ENCODE results near the gene AP1G2.

Gene AP1G2

DNA sequence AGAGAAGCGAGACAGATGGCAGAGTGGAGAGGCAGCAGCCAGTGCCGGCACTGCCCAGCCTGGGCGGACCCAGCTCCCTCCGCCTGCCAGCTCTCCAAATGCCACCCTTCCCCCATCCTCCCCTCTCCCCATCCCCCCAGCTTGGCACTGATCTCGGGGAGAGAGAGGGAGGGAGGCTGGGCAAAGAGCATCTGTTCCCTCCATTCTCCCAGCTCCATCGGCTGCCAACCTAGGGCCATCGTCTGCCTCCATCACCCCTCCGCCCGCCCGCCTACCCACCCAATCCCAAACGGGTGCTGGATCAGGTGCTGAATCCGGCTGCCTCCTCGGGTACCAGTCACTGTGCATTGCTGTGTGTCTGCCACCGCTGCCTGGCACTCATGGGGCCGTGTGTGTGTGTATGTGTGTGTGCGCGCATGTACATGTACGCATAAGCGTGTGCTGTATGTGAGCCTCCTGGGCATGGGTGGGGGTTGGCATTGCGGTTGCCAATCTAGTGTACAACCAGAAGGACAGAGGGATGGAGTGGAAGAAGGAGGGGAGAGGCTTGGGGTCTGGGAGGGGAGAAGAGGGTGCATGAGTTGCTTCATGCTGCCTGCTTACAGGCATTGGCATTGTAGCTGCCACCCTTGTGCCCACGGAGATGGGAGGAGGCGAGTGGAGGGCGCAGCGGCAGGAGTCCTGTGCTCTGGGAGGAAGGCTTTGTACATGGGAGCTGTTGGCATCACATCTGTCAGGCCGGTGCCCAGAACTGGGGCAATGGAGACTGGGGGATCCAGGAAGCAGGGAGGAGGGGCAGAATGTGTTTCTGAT is 54.4 kb downstream of the AP1G2 start:
- Histone ChIP-seq H3K27ac (no peak overlapping the region), H3K4me1 (ENCODE audit: control insufficient read depth in 1 of 2, insufficient read depth in 1 of 2, low read depth in 1 of 2, low read length in 1 of 2) (no peaks in the 10 kb centered on the region), H3K36me3 (no peaks in the 10 kb centered on the region), H3K27me3 (peaks cover 17% of the 10 kb centered on the region), H3K4me3 (ENCODE audit: low read depth in 1 of 2, low read length in 1 of 2) (no peak overlapping the region), H3K9me3 (no peaks in the 10 kb centered on the region)
- TF ChIP-seq, protein P1, sequence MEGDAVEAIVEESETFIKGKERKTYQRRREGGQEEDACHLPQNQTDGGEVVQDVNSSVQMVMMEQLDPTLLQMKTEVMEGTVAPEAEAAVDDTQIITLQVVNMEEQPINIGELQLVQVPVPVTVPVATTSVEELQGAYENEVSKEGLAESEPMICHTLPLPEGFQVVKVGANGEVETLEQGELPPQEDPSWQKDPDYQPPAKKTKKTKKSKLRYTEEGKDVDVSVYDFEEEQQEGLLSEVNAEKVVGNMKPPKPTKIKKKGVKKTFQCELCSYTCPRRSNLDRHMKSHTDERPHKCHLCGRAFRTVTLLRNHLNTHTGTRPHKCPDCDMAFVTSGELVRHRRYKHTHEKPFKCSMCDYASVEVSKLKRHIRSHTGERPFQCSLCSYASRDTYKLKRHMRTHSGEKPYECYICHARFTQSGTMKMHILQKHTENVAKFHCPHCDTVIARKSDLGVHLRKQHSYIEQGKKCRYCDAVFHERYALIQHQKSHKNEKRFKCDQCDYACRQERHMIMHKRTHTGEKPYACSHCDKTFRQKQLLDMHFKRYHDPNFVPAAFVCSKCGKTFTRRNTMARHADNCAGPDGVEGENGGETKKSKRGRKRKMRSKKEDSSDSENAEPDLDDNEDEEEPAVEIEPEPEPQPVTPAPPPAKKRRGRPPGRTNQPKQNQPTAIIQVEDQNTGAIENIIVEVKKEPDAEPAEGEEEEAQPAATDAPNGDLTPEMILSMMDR (IDR thresholded peaks at IDR 0.05), result no peak

DNA sequence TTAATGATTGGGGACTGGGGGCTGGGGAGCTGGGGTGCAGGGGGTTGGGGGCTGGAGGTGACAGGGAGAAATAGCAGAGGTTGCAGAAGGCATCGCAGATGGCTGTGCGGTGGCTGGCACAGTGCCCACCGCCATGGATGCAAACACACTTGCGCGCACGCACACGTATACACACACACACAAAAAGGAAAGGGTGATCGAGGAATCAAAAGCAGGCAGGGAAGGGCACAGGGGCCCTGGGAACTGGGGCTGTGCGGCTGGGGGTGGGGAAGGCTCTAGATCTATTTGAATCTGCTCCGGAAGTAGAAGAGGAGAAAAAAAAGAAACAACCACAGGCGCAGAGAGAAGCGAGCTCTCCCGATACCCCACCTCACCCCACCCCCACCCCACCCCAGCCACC is 55.4 kb downstream of the AP1G2 start:
- Histone ChIP-seq H3K4me1 (ENCODE audit: control insufficient read depth in 1 of 2, insufficient read depth in 1 of 2, low read depth in 1 of 2, low read length in 1 of 2) (no peaks in the 10 kb centered on the region), H3K4me3 (ENCODE audit: low read depth in 1 of 2, low read length in 1 of 2) (no peak overlapping the region), H3K9me3 (no peaks in the 10 kb centered on the region), H3K36me3 (no peaks in the 10 kb centered on the region), H3K27ac (no peak overlapping the region), H3K27me3 (peaks cover 17% of the 10 kb centered on the region)
- TF ChIP-seq, protein P1 (IDR thresholded peaks at IDR 0.05), result no peak

Data from neutrophil (primary cell).